Activated naive CD4-positive, alpha-beta T cell treated with anti-CD3 and anti-CD28 coated beads, Interleukin-2, amount 50 U/mL, for 24 hours (primary cell): Measurements from ENCODE around the gene SRGAP2B.
"Not testable (repeated sequence)": the region's sequence is repeated elsewhere in the genome, so short reads cannot be mapped to it uniquely, and the experiment has no call there.

ENCODE experiments used
- H3K27ac Mint-ChIP-seq: one replicate; pipeline ENCODE4 v1.8.0; 2021; ENCODE audit warnings: mild to moderate bottlenecking, mixed read lengths
- H3K27me3 Mint-ChIP-seq: one replicate; pipeline ENCODE4 v1.8.0; 2021; ENCODE audit warnings: mixed read lengths
- H3K36me3 Mint-ChIP-seq: one replicate; pipeline ENCODE4 v1.8.0; 2021; ENCODE audit warnings: mixed read lengths
- H3K4me1 Mint-ChIP-seq: one replicate; pipeline ENCODE4 v1.8.0; 2021; ENCODE audit warnings: mixed read lengths
- H3K4me3 Mint-ChIP-seq: one replicate; pipeline ENCODE4 v1.8.0; 2021; ENCODE audit warnings: mild to moderate bottlenecking, mixed read lengths
- H3K9me3 Mint-ChIP-seq: one replicate; pipeline ENCODE4 v1.8.0; 2021; ENCODE audit warnings: mixed read lengths

The SRGAP2B gene

DNA sequence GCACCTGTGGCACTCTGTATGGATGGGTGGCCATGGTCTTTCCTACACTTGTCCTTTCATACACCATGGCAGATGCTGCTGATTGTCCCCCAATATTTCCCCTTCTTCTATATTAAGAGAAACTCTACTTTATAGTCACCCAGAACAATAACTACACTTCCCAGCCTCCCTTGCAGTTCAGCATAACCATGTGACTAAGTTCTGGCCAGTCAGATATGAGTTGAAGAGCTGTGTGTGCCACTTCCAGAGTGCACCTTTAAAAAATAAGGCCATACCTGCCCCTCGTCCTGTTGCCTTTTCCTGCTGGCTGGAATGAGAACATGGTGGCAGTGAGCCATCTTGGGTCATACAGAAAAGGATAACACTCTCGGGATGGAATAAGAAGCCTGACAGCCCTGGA is 108.0 kb downstream of the SRGAP2B start:
- not testable (repeated sequence) for H3K9me3 Mint-ChIP-seq, H3K4me1 Mint-ChIP-seq, H3K27ac Mint-ChIP-seq, H3K36me3 Mint-ChIP-seq, H3K27me3 Mint-ChIP-seq, H3K4me3 Mint-ChIP-seq

DNA sequence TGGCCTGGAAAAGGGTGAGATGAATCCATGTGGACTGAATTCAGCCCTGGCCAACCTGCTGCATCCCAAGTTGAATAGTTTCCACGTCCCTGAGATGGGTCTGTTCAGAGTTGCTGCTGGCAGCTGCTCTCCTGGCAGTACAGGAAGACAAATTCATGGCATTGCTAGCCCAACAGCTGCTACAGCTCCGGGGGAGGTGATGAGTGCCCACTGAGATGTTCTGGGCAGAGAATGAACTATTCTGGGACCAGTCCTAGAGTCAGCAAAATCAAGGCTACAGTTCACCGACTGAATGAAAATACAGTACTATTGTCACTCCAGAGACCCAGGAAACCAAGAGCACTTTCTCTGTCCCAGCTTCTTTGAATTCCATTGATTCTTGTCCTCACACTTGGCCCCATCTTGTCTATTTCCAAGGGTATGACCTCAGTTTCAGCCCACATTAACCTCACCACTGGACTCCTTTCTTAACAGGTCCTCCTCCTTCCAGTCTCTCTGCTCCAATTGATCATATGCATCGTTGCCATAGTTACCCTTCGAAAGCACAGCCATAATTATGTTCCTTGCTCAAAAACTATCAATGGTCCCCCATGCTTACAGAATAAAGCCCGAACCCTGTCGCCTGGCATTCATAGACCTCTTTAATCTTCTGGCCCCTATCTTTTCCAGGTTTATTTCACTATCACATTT is 108.8 kb downstream of the SRGAP2B start:
- not testable (repeated sequence) for H3K9me3 Mint-ChIP-seq, H3K36me3 Mint-ChIP-seq, H3K27ac Mint-ChIP-seq, H3K4me3 Mint-ChIP-seq, H3K4me1 Mint-ChIP-seq, H3K27me3 Mint-ChIP-seq

DNA sequence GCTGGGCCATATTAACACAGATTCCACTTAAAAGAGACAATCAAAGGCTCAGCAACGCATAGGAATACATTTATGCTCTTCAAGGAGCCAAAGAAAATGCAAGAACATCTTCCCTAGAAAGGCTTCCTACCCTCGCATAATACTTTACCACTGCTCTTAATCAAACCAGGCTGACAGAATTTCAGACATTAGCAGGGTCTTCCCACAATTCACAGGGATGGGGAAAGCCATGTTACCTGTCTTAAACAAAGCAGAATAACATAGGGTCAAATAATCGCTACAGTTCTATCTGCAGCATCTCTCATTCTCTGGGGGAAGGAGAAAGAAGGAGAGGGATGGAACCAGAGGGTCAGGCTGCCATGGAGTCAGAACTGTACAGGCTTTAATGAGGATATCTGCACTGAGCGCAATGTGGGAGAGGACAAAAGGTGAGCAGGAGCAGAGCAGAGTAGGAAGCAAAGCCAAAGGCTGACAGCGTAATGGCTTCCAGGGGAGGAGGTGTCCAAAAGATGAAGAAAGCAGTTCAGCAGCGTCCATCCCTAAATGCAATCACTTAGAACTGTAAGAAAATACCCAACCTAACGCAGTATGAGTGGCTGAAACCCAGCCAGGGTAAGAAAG is 109.5 kb downstream of the SRGAP2B start:
- not testable (repeated sequence) for H3K4me1 Mint-ChIP-seq, H3K27me3 Mint-ChIP-seq, H3K4me3 Mint-ChIP-seq, H3K27ac Mint-ChIP-seq, H3K36me3 Mint-ChIP-seq, H3K9me3 Mint-ChIP-seq

DNA sequence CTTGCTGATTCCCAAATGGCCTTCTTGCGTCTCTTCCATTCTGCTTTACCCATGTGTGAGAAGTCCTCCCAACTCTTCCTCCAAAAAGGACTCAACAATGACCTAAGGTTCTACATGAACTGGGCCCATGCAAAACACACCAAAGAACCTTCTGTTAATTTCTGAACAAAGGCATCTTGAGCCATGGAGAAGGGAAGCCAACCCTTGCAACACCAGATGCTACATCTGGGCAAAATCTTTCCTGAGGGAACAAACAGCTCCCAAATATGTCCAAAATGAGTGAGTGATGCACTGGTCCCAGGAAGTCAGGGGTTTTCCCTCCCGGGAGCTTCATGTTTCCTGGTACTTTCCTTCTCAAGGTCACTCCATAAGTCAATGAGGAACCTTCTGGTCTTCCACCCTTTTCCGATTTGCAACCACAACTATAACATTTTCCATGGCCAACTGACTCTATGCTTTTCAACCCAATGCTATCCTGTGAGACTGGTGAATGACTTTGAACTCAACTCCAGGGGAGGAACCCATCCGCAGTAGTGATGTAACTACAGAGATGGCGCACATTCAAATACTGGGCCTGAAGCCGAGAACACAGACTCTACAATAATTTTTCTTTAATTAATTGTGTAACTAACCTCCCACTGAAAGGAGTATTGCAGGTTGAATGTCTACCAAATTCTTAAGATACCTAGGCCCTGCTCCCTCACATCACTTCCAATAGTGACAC is 112.2 kb downstream of the SRGAP2B start:
- not testable (repeated sequence) for H3K36me3 Mint-ChIP-seq, H3K27me3 Mint-ChIP-seq, H3K9me3 Mint-ChIP-seq, H3K4me1 Mint-ChIP-seq, H3K27ac Mint-ChIP-seq, H3K4me3 Mint-ChIP-seq

DNA sequence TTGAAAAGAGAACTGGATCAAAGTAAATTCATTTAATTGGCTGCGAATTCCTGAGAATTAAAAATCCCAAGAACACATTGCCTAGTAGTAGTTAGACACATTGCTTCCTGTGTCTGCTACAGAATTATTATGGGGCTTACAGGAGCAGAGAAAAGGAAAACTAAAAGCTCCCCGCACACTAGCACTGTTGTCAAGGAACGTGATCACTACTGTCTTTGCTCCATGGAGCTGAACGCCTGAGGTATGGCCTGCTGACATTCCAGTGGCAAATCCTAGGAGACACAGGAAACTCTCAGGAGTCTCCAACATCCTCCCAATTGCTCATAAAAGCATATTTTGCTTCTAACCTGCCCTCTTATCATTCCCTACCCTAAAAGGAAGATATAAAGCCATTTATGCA is 114.0 kb downstream of the SRGAP2B start:
- not testable (repeated sequence) for H3K27ac Mint-ChIP-seq, H3K4me3 Mint-ChIP-seq, H3K27me3 Mint-ChIP-seq, H3K4me1 Mint-ChIP-seq, H3K36me3 Mint-ChIP-seq, H3K9me3 Mint-ChIP-seq

DNA sequence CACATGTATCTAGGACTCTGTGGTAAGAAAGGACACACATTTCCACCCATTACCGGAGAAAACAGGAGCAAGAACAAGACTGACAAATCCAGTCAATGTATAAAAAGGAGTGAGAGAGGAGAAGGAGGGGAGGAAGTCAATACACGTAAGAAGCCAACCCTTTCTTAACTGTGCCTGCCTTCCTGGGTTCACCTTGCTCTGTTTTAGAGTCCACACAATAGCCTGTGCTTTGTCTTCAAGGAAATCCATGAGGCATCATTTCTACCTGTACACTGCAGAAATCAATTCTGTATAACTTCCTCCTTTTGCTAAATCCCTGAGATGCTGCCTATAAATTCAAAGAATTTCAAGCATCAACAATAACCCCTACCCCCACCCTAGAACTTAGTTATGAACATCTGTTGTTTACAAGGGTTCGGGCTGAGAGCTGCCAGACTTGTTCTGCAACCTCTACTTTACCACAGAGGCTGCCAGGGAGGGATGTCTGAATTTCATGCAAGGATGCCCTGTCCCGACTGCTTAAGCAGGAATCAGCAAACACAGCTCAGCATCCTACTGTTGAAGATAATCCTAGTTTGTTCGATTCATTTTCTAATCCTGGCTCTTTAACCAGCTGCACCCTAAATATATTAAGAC is 115.0 kb downstream of the SRGAP2B start:
- not testable (repeated sequence) for H3K27ac Mint-ChIP-seq, H3K27me3 Mint-ChIP-seq, H3K4me3 Mint-ChIP-seq, H3K4me1 Mint-ChIP-seq, H3K9me3 Mint-ChIP-seq, H3K36me3 Mint-ChIP-seq

DNA sequence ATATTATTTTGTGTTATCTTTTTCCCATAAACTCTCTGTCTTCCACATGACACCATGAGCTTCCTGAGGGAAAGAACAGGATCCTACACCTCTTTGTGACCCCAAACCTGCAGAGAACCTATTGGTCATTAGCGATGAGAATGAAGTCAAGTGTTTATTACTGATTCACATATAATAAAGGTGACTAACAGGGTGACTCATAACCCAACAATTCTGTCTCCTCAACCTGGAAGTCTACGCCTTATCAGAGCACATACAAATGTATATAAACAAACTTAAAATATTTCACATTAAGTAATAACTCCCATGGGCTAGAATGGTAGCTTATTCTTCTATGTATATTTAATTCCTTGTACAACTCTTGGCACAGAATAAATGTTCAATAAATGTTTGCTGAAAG is 117.3 kb downstream of the SRGAP2B start:
- not testable (repeated sequence) for H3K27me3 Mint-ChIP-seq, H3K9me3 Mint-ChIP-seq, H3K4me1 Mint-ChIP-seq, H3K36me3 Mint-ChIP-seq, H3K27ac Mint-ChIP-seq, H3K4me3 Mint-ChIP-seq

DNA sequence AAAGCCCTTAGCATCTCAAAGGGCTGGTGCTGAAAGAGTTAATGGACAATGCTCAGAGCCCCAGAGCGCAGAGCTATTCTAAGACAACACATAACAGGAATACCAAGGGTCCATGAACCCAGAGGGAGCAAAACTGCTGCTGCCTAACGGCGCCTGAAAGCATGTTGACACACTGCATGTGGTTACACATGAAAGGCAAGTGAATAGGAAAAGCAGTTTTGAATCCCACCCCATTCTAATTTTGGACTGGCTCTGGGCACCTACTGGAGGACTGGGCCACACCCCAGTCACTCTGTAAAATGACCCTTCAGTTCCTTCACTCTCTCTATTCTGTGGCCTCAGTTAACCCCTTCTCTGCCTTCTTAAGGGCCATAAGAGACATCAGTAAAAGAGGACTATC is 123.2 kb downstream of the SRGAP2B start:
- H3K27ac Mint-ChIP-seq, H3K27me3 Mint-ChIP-seq: not testable (repeated sequence)

DNA sequence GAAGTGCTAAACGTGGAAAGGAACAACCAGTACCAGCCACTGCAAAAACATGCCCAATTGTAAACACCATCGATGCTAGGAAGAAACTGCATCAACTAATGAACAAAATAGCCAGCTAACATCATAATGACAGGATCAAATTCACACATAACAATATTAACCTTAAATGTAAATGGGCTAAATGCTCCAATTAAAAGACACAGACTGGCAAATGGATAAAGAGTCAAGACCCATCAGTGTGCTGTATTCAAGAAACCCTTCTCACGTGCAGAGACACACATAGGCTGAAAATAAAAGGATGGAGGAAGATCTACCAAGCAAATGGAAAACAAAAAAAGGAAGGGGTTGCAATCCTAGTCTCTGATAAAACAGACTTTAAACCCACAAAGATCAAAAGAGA is 128.6 kb downstream of the SRGAP2B start:
- H3K36me3 Mint-ChIP-seq, H3K27me3 Mint-ChIP-seq, H3K9me3 Mint-ChIP-seq, H3K4me1 Mint-ChIP-seq, H3K27ac Mint-ChIP-seq, H3K4me3 Mint-ChIP-seq: not testable (repeated sequence)

More for the DNA sequence above, 123.2 kb downstream of the SRGAP2B start:
- H3K4me1 Mint-ChIP-seq, H3K4me3 Mint-ChIP-seq, H3K36me3 Mint-ChIP-seq, H3K9me3 Mint-ChIP-seq: not testable (repeated sequence)

DNA sequence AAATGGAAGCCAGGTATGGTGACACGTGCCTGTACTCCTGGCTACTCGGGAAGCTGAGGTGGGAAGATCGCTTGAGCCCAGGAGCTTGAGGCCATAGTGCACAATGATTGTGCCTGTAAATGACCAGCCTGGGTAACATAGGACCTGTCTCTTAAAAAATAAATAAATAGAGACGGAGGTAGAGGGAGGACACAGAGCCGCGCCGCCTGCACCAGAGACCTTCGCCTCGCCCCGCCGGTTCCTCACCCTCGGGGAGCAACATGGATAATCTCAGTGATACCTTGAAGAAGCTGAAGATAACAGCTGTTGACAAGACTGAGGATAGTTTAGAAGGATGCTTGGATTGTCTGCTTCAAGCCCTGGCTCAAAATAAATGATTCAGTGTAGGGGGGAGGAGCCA is 130.4 kb downstream of the SRGAP2B start:
- H3K36me3 Mint-ChIP-seq: not testable (repeated sequence)

DNA sequence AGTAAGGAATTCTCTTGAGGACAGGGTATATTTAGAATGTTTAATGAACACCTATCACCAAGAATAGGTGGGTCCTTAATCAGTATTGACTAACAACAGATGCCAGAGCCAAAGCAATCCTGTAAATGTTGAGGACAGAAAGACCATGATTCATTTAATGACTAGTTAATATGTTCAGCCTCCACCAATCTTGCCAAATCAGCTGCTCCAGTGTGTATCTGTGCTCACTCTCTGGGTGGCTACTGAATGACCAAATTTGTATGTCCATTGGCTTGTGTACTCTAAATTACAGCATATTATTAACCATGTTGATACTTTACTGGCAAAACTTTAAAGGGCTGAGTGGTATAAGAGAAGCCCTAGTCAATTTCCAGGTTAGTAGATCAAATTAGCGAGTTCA is 130.9 kb downstream of the SRGAP2B start:
- not testable (repeated sequence) for H3K9me3 Mint-ChIP-seq, H3K27ac Mint-ChIP-seq, H3K27me3 Mint-ChIP-seq, H3K4me3 Mint-ChIP-seq, H3K36me3 Mint-ChIP-seq, H3K4me1 Mint-ChIP-seq

More for the DNA sequence above, 130.4 kb downstream of the SRGAP2B start:
- H3K27ac Mint-ChIP-seq, H3K4me3 Mint-ChIP-seq, H3K27me3 Mint-ChIP-seq, H3K4me1 Mint-ChIP-seq, H3K9me3 Mint-ChIP-seq: not testable (repeated sequence)

DNA sequence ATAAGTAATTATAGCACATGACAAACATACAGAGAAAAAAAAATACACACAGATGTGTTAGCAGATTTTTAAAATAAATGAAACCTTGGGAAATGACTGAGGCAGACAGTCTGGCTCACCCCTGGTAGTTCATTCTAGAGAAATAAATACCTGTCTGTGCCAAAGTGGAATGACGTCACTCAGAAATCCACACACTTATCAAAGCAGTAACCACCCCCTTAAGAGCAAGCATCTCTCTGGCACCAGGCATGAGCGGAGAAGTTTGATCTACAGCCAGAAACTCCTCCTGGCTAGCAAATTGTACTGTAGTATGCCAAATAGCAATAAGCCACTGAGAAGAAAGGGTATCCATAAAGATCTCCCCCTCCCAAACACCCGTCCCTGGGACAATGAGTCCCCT is 131.6 kb downstream of the SRGAP2B start:
- not testable (repeated sequence) for H3K27ac Mint-ChIP-seq, H3K9me3 Mint-ChIP-seq

DNA sequence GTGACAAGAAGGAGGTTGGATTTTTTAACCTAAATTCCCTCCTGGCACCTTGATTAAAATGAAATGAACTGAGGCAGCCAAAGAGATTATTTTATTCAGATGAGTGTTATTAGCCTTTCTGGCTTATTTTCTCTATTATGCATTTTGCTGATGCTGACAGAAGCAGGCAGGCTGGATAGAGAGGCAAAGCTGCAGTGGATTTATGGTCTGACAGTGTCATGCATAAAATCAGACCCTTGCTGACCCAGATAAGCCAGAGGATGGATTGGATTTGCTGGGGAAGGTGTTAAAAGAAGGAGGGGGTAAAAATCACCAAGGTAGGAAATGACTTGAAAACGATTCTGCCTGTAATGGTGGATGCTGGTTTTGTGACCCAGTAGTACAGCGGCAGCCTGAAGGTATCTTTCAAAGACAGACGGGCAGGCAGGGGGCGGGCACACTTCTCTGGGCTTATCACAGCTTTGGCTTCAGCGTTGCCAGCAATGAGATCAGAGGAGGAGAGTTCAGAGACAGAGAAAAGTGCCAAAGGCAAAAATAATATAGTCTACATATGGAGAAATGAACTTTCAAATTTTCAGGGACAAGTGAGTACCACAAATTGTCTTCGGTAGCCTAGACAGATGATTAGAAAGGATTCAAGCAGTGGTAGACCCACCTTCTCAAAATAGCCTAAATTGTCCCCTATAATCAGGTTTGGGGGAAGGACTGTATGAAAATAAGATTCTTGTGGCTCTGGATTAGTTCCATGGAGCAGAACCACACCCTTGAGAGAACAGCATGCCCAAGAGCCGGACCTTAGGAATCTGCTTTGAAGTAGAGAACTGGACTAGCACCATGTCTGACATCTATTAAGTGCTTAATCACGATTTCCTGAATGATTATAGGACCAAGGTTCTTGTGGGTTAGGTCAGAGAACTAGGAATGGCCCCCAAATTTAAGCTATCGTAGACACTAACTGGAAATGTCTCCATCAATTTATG is 133.2 kb downstream of the SRGAP2B start:
- not testable (repeated sequence) for H3K9me3 Mint-ChIP-seq, H3K36me3 Mint-ChIP-seq, H3K27ac Mint-ChIP-seq, H3K4me3 Mint-ChIP-seq, H3K27me3 Mint-ChIP-seq, H3K4me1 Mint-ChIP-seq

More for the DNA sequence above, 131.6 kb downstream of the SRGAP2B start:
- H3K27me3 Mint-ChIP-seq, H3K4me1 Mint-ChIP-seq, H3K4me3 Mint-ChIP-seq, H3K36me3 Mint-ChIP-seq: not testable (repeated sequence)

DNA sequence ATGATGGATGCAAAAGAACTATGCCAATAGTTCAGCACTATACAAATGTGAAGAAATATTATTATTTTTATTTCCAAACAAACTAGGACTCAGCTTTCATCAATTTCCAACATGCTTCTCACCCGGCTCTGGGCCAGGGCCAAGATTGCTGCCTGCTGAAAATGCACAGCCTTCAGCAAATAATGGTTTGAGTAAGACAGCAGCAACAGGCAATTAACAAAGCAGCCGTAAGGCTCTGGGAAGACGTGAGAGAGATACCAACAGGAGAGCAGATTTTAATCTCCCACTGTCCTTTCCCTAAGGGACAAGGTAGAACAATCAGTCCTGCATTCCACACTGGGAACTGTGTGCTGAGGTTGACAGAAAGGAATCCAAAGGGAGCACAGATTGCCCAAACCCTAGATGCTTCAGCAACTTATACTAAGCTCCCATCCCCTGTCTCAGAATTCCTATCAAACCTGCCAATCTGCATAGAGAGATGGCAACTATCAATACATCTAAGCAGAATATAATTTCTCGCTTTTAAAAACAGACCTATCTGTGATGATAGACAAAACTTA is 134.1 kb downstream of the SRGAP2B start:
- H3K4me1 Mint-ChIP-seq, H3K9me3 Mint-ChIP-seq, H3K4me3 Mint-ChIP-seq, H3K36me3 Mint-ChIP-seq, H3K27me3 Mint-ChIP-seq, H3K27ac Mint-ChIP-seq: not testable (repeated sequence)

DNA sequence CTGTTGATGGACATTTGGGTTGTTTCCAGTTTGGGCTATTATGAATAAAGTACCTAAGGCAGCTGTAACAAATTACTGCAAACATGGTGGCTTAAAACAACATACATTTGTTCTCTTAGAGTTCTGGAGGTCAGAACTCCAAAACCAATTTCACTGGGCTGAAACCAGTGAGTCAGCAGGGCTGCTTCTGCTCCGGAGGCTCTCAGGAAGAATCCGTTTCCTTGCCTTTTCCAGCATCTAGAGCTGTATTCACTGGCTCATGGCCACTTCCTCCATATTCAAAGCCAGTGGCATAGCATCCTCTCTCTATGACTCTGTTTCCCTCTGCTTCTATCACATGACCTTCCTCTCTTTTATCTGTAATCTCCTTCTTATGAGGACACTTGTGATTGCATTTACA is 146.7 kb downstream of the SRGAP2B start:
- H3K4me1 Mint-ChIP-seq, H3K4me3 Mint-ChIP-seq, H3K36me3 Mint-ChIP-seq, H3K27me3 Mint-ChIP-seq, H3K9me3 Mint-ChIP-seq, H3K27ac Mint-ChIP-seq: not testable (repeated sequence)
